ENCODE results near the gene NKPD1. TPM values are rescaled to one million over a fixed set of nuclear protein-coding genes. Genes with fewer than 3 reads are reported as not detected.

The NKPD1 gene
- total RNA-seq, 1 experiment from 2014 or later, result not detected

GRCh38 chr19:45118106-45118505 lies 42.7 kb downstream of the NKPD1 start:
- no peak for DNase-seq (ENCODE audit: low read depth)

- DNase-seq (ENCODE audit: low read depth), result no peak
Observed at GRCh38 chr19:45117671-45118070, 43.1 kb downstream of the NKPD1 start.

GRCh38 chr19:45117167-45117594 lies 43.6 kb downstream of the NKPD1 start:
- no peak for DNase-seq (ENCODE audit: low read depth)

- no peak for DNase-seq (ENCODE audit: low read depth)
Observed at GRCh38 chr19:45115809-45116615, 44.8 kb downstream of the NKPD1 start.

GRCh38 chr19:45114116-45114515 lies 46.7 kb downstream of the NKPD1 start:
- DNase-seq (ENCODE audit: low read depth), result no peak

- DNase-seq (ENCODE audit: low read depth), result no peak
Observed at GRCh38 chr19:45113628-45114027, 47.2 kb downstream of the NKPD1 start.

GRCh38 chr19:45112111-45112827 lies 48.5 kb downstream of the NKPD1 start:
- DNase-seq (ENCODE audit: low read depth), result no peak

Other genes with a start within 250 kb of the NKPD1 start
- gene APOC1, start 246.4 kb downstream of the NKPD1 start, total RNA-seq (2014; rRNA removed; shearing (Covaris generic)), result 0.37 and 2.7 TPM in 2 replicates
- not detected in 2 replicates for gene APOC4, start 218.7 kb downstream of the NKPD1 start, total RNA-seq (2014; rRNA removed; shearing (Covaris generic))
- not detected in 2 replicates for gene APOC2, start 214.9 kb downstream of the NKPD1 start, total RNA-seq (2014; rRNA removed; shearing (Covaris generic))
- 34.2 and 51.5 TPM in 2 replicates for gene CLPTM1, start 205.6 kb downstream of the NKPD1 start, total RNA-seq (2014; rRNA removed; shearing (Covaris generic))
- 3.2 TPM in 2 replicates for gene RELB, start 159.5 kb downstream of the NKPD1 start, total RNA-seq (2014; rRNA removed; shearing (Covaris generic))
- gene CLASRP, start 121.9 kb downstream of the NKPD1 start, total RNA-seq (2014; rRNA removed; shearing (Covaris generic)), result 31.0 and 36.9 TPM in 2 replicates
- not detected in 2 replicates for gene ZNF296, start 84.5 kb downstream of the NKPD1 start, total RNA-seq (2014; rRNA removed; shearing (Covaris generic))
- 58.2 and 59.2 TPM in 2 replicates for gene GEMIN7, start 81.7 kb downstream of the NKPD1 start, total RNA-seq (2014; rRNA removed; shearing (Covaris generic))
- 24.8 and 26.5 TPM in 2 replicates for gene PPP1R37, start 67.8 kb downstream of the NKPD1 start, total RNA-seq (2014; rRNA removed; shearing (Covaris generic))
- 0.98 and 1.5 TPM in 2 replicates for gene TRAPPC6A, start 17.3 kb upstream of the NKPD1 start, total RNA-seq (2014; rRNA removed; shearing (Covaris generic))
- gene BLOC1S3, start 17.8 kb upstream of the NKPD1 start, total RNA-seq (2014; rRNA removed; shearing (Covaris generic)), result 1.5 and 5.0 TPM in 2 replicates
- 0.56 and 0.84 TPM in 2 replicates for gene EXOC3L2, start 84.4 kb upstream of the NKPD1 start, total RNA-seq (2014; rRNA removed; shearing (Covaris generic))
- gene MARK4, start 90.3 kb upstream of the NKPD1 start, total RNA-seq (2014; rRNA removed; shearing (Covaris generic)), result 5.3 and 9.2 TPM in 2 replicates
- gene CKM, start 161.9 kb upstream of the NKPD1 start, total RNA-seq (2014; rRNA removed; shearing (Covaris generic)), result not detected in 2 replicates
- 0.11 TPM in 1 of 2 replicates, not detected in the other for gene KLC3, start 179.8 kb upstream of the NKPD1 start, total RNA-seq (2014; rRNA removed; shearing (Covaris generic))
- 20.0 and 23.9 TPM in 2 replicates for gene ERCC2, start 209.6 kb upstream of the NKPD1 start, total RNA-seq (2014; rRNA removed; shearing (Covaris generic))
- gene PPP1R13L, start 244.1 kb upstream of the NKPD1 start, total RNA-seq (2014; rRNA removed; shearing (Covaris generic)), result 18.9 and 34.3 TPM in 2 replicates
- gene POLR1G, start 245.7 kb upstream of the NKPD1 start, total RNA-seq (2014; rRNA removed; shearing (Covaris generic)), result 39.8 and 54.6 TPM in 2 replicates